ENCODE results near the gene NEDD4L. TPM values are rescaled to one million over a fixed set of nuclear protein-coding genes. Genes with fewer than 3 reads are reported as not detected.
A peak's percentile ranks its signal among the peaks of the same experiment; 100 is the strongest.

The NEDD4L gene
- total RNA-seq, 2 experiments from 2014 or later: 3.2 to 3.3 TPM

DNA sequence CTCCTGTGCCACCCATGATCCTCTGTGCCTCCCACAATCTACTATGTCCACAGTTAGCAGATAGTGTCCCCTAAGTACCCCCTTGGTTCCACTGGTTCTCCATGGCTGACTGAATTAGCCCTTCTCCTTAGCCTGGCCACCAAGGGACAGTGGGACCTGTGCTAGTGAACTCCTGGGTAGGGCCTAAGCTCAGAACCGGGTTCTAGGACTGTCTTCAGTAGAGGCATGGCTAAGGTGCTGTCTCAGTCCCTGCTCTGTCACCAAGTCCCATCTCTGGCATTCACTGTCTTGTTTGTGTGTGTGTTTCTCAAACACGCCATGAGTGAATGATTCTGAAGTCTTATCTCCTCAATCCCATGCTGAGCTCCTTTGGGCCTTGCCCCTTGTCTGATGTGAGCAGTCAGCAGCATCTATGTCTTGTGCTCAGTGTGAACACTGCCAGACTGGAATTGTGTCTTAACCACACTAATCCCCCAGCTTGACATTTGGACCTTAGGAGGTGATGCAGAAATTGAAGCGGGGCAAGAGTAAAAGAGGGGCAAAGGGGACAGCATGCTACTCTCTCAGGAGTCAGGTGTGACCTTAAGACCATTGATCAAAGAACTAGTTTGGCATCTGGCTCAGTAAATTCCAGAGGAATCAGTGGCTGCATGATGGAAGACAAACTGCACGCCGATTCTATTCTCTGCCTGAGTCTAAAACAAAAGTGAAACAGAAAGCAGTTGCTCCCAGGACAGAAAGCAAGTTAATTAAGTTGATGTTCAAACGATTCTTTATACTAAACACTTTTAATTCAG lies 394.3 kb downstream of the NEDD4L start:
- Histone ChIP-seq H3K36me3 (ENCODE audit: insufficient read depth, low read length) (no peaks in the 10 kb centered on the region), H2AFZ (ENCODE audit: low read length) (peak overlapping the region; percentile 31; the same call in 1 of the 2 replicates), H3K9me3 (ENCODE audit: low read length) (no peaks in the 10 kb centered on the region), H3K4me1 (ENCODE audit: insufficient read depth, low read length, poor library complexity, severe bottlenecking) (no peaks in the 10 kb centered on the region), H3K9me2 (ENCODE audit: insufficient read depth, low read length) (no peaks in the 10 kb centered on the region), H3K4me3 (ENCODE audit: low read depth, low read length, poor library complexity, severe bottlenecking) (peak overlapping the region; percentile 12), H3K27ac (ENCODE audit: low read depth, low read length, poor library complexity, severe bottlenecking) (no peak overlapping the region), H3K4me2 (ENCODE audit: low read length) (peak overlapping the region; percentile 19; the same call in 1 of the 2 replicates), H3K79me2 (ENCODE audit: insufficient read depth, low read depth, low read length) (no peaks in the 10 kb centered on the region), H4K20me1 (ENCODE audit: insufficient read depth, low read length) (no peaks in the 10 kb centered on the region)
- no TSS peak for BruUV-seq (replicated peaks)
- ChIA-PET CTCF (ENCODE audit: unreplicated experiment) (no interaction called here), POLR2A (interaction anchor here (0.6 kb wide), 2 partner anchors 41 to 836 kb away, joined by 3 to 10 read pairs; no protein-coding TSS in a partner anchor)
- intact Hi-C loops (cut with micrococcal nuclease; ENCODE audit: unreplicated experiment): no loop called here
- TF ChIP-seq, protein P1, sequence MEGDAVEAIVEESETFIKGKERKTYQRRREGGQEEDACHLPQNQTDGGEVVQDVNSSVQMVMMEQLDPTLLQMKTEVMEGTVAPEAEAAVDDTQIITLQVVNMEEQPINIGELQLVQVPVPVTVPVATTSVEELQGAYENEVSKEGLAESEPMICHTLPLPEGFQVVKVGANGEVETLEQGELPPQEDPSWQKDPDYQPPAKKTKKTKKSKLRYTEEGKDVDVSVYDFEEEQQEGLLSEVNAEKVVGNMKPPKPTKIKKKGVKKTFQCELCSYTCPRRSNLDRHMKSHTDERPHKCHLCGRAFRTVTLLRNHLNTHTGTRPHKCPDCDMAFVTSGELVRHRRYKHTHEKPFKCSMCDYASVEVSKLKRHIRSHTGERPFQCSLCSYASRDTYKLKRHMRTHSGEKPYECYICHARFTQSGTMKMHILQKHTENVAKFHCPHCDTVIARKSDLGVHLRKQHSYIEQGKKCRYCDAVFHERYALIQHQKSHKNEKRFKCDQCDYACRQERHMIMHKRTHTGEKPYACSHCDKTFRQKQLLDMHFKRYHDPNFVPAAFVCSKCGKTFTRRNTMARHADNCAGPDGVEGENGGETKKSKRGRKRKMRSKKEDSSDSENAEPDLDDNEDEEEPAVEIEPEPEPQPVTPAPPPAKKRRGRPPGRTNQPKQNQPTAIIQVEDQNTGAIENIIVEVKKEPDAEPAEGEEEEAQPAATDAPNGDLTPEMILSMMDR (conservative IDR thresholded peaks at IDR 0.05; ENCODE audit: low read length): no peak
- TF ChIP-seq EZH2phosphoT487 (IDR thresholded peaks at IDR 0.05; ENCODE audit: borderline replicate concordance, low read depth, low read length): no peak
- DNase-seq (ENCODE audit: low spot score): peak; percentile 0

DNA sequence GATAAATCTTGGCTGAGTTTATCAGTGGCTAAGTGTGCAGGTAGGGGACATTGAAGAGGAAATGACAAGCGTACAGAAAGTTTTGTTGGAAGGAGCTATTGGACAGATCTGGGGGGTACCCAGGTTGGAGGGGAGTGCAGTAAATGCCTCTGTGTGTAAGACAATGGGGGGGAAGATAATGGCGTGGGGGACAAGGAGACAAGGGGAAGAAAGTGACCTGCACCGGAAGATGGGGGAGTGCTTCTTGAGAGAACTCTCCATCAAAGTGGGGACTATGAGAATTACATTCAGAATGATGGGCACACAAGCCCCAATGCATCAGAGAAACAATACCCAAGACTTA lies 394.9 kb downstream of the NEDD4L start:
- no peak for TF ChIP-seq EZH2phosphoT487 (IDR thresholded peaks at IDR 0.05; ENCODE audit: borderline replicate concordance, low read depth, low read length)
- TF ChIP-seq, protein P1 (conservative IDR thresholded peaks at IDR 0.05; ENCODE audit: low read length): no peak
- no peaks in the 10 kb centered on the region for H3K9me2 ChIP-seq (ENCODE audit: insufficient read depth, low read length)
- peak overlapping the region; percentile 19; the same call in 1 of the 2 replicates for H3K4me2 ChIP-seq (ENCODE audit: low read length)
- H2AFZ ChIP-seq (ENCODE audit: low read length): peak overlapping the region; percentile 31; the same call in 1 of the 2 replicates
- H4K20me1 ChIP-seq (ENCODE audit: insufficient read depth, low read length): no peaks in the 10 kb centered on the region
- H3K27ac ChIP-seq (ENCODE audit: low read depth, low read length, poor library complexity, severe bottlenecking): no peak overlapping the region
- no peak for DNase-seq (ENCODE audit: low spot score)
- no TSS peak for BruUV-seq (replicated peaks)
- POLR2A ChIA-PET: interaction anchor here (0.6 kb wide), 1 partner anchor 836 kb away, joined by 10 read pairs; no protein-coding TSS in a partner anchor
- CTCF ChIA-PET (ENCODE audit: unreplicated experiment): no interaction called here
- H3K79me2 ChIP-seq (ENCODE audit: insufficient read depth, low read depth, low read length): no peaks in the 10 kb centered on the region
- no peaks in the 10 kb centered on the region for H3K9me3 ChIP-seq (ENCODE audit: low read length)
- intact Hi-C loops (cut with micrococcal nuclease; ENCODE audit: unreplicated experiment): no loop called here
- no peaks in the 10 kb centered on the region for H3K36me3 ChIP-seq (ENCODE audit: insufficient read depth, low read length)
- H3K4me3 ChIP-seq (ENCODE audit: low read depth, low read length, poor library complexity, severe bottlenecking): no peak overlapping the region
- H3K4me1 ChIP-seq (ENCODE audit: insufficient read depth, low read length, poor library complexity, severe bottlenecking): no peaks in the 10 kb centered on the region

DNA sequence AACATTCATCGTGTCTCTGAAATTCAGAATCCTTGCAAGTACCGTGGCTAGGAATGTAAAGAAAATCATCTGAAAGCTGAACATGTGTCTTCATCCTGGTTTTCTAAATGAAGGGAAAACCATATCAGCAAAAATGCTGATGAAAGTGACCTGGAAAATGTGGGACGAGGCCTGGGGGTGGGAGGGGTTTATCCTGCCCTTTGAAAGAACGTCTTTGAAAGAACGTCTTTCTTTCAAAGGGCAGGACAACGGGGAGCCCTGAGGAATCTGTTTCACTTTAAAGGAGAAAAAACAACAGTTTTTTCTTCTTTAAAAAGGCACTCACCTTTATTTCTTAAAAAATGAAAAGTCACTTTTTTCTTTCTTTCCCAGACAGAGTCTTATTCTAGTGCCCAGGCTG lies 399.6 kb downstream of the NEDD4L start:
- Histone ChIP-seq H2AFZ (ENCODE audit: low read length) (no peak overlapping the region), H4K20me1 (ENCODE audit: insufficient read depth, low read length) (no peaks in the 10 kb centered on the region), H3K9me2 (ENCODE audit: insufficient read depth, low read length) (no peaks in the 10 kb centered on the region), H3K9me3 (ENCODE audit: low read length) (no peaks in the 10 kb centered on the region), H3K36me3 (ENCODE audit: insufficient read depth, low read length) (no peaks in the 10 kb centered on the region), H3K4me1 (ENCODE audit: insufficient read depth, low read length, poor library complexity, severe bottlenecking) (no peaks in the 10 kb centered on the region), H3K4me3 (ENCODE audit: low read depth, low read length, poor library complexity, severe bottlenecking) (no peak overlapping the region), H3K4me2 (ENCODE audit: low read length) (no peak overlapping the region), H3K79me2 (ENCODE audit: insufficient read depth, low read depth, low read length) (no peaks in the 10 kb centered on the region), H3K27ac (ENCODE audit: low read depth, low read length, poor library complexity, severe bottlenecking) (no peak overlapping the region)
- BruUV-seq (replicated peaks): no TSS peak
- DNase-seq (ENCODE audit: low spot score): no peak
- ChIA-PET CTCF (ENCODE audit: unreplicated experiment) (no interaction called here), POLR2A (no interaction called here)
- intact Hi-C loops (cut with micrococcal nuclease; ENCODE audit: unreplicated experiment): no loop called here
- TF ChIP-seq EZH2phosphoT487 (IDR thresholded peaks at IDR 0.05; ENCODE audit: borderline replicate concordance, low read depth, low read length): no peak
- TF ChIP-seq, protein P1 (conservative IDR thresholded peaks at IDR 0.05; ENCODE audit: low read length): no peak

Data from OCI-LY7 (cell line).